HepG2 (cell line): Measurements from ENCODE around the gene ARL8B. TPM values are rescaled to one million over a fixed set of nuclear protein-coding genes. Genes with fewer than 3 reads are reported as not detected.

Experiments
- ATAC-seq: fragments of 200-7000 bp; cut with Tn5 transposase; 3 replicates; pipeline ENCODE4 v1.9.1; 2020; ENCODE audit warnings: mild to moderate bottlenecking, moderate library complexity
- BruUV-seq: library from RNA; stranded (reverse); fragments of 400-500 nt; replicated peaks from 2 replicates; lab custom pipeline; 2021; lab: Mats Ljungman, UMichigan
- CTCF ChIA-PET: fragments of 300-600 bp; formaldehyde crosslinking; extraction: SDS; loops from one replicate; lab custom pipeline; 2021; ENCODE audit warnings: low total read pairs, inconsistent platforms, low intra/inter-chr PET ratio; lab: Yijun Ruan, JAX
- POLR2A ChIA-PET: fragments of 350-600 bp; sonication (Branson Sonifier 250); formaldehyde crosslinking; loops from one replicate; lab custom pipeline; 2020; ENCODE audit warnings: antibody characterized with exemption, inconsistent platforms; lab: Yijun Ruan, JAX
- DNase-seq: peaks from one replicate; pipeline ENCODE4 v3.0.0-alpha.2; 2015; ENCODE audit warnings: low spot score
- FAIRE-seq: peaks from 3 replicates; lab custom pipeline; 2011; peaks lifted over from hg19 to GRCh38; lab: Jason Lieb, UNC
- H2AFZ ChIP-seq: one replicate; pipeline ENCODE4 v1.6.1; 2011; ENCODE audit warnings: low read length, inconsistent platforms
- H3K27ac ChIP-seq: fragments of 300-600 bp; 3 replicates; pipeline ENCODE4 v1.8.0; 2011; ENCODE audit warnings: mixed run types, mild to moderate bottlenecking, mixed read lengths, low read length, inconsistent platforms; ENCODE audit not compliant: insufficient read depth; ENCODE audit errors: extremely low read length
- H3K27me3 ChIP-seq, 2 experiments: fragments of 200-600 bp in 1 of 2; 2 replicates in 1 of 2; 3 replicates in 1 of 2; pipeline versions ENCODE4 v1.6.0 to v1.8.0; 2011; ENCODE audit warnings: low read length in 2 of 2, mild to moderate bottlenecking in 2 of 2, moderate library complexity in 2 of 2, inconsistent platforms in 1 of 2; ENCODE audit not compliant: insufficient read depth in 2 of 2, control insufficient read depth in 1 of 2
- H3K36me3 ChIP-seq, 2 experiments: fragments of 200-600 bp in 1 of 2; replicated peaks in 1 of 2; 2 replicates in 1 of 2; 3 replicates in 1 of 2; pipeline versions ENCODE4 v1.5.1 to v1.8.0; 2011; ENCODE audit warnings: low read length in 2 of 2, inconsistent platforms in 1 of 2; ENCODE audit not compliant: insufficient read depth in 2 of 2, control insufficient read depth in 1 of 2
- H3K4me1 ChIP-seq: 2 replicates; pipeline ENCODE4 v1.5.1; 2012; ENCODE audit warnings: low read length, inconsistent platforms; ENCODE audit not compliant: insufficient read depth
- H3K4me2 ChIP-seq: 2 replicates; pipeline ENCODE4 v1.6.0; 2011; ENCODE audit warnings: low read depth, low read length, inconsistent platforms
- H3K4me3 ChIP-seq, 3 experiments: fragments of 200-600 bp in 1 of 3; sonication (generic), shearing (Covaris generic) in 1 of 3; replicated peaks in 1 of 3; 2 replicates each; pipeline ENCODE4 v1.5.1; 2011 to 2016; ENCODE audit warnings: low read length in 3 of 3, inconsistent platforms in 2 of 3, low read depth in 2 of 3, mild to moderate bottlenecking in 2 of 3, control low read depth in 1 of 3, mixed read lengths in 1 of 3; ENCODE audit not compliant: insufficient read depth in 1 of 3
- H3K79me2 ChIP-seq: one replicate; pipeline ENCODE4 v1.6.1; 2011; ENCODE audit warnings: low read length, inconsistent platforms; ENCODE audit not compliant: insufficient read depth
- H3K9ac ChIP-seq: 2 replicates; pipeline ENCODE4 v1.6.0; 2011; ENCODE audit warnings: mild to moderate bottlenecking, low read depth, low read length, inconsistent platforms; ENCODE audit not compliant: insufficient read depth
- H3K9me3 ChIP-seq: 2 replicates; pipeline ENCODE4 v1.5.1; 2012; ENCODE audit warnings: mild to moderate bottlenecking, low read length
- H4K20me1 ChIP-seq: 2 replicates; pipeline ENCODE4 v1.6.0; 2011; ENCODE audit warnings: inconsistent platforms, mild to moderate bottlenecking, low read length, moderate library complexity; ENCODE audit not compliant: insufficient read depth
- KDM1A ChIP-seq: IDR thresholded peaks from 2 replicates; pipeline ENCODE4 v1.6.1; 2016; ENCODE audit warnings: missing compliant biosample characterization
- KDM3A ChIP-seq: IDR thresholded peaks from 2 replicates; pipeline ENCODE4 v1.6.1; 2018; ENCODE audit warnings: low read depth, missing compliant biosample characterization
- POGZ ChIP-seq: sonication (generic); formaldehyde crosslinking; IDR thresholded peaks from 2 replicates; pipeline ENCODE4 v1.4.0; 2020; ENCODE audit warnings: mild to moderate bottlenecking, missing genetic modification reagents
- ZBTB2 ChIP-seq: sonication (generic); formaldehyde crosslinking; IDR thresholded peaks from 2 replicates; pipeline ENCODE4 v1.8.0; 2022; ENCODE audit warnings: low read depth, missing genetic modification reagents
- ZEB1 ChIP-seq: IDR thresholded peaks from 2 replicates; pipeline ENCODE4 v1.6.1; 2012; ENCODE audit warnings: mild to moderate bottlenecking, low read depth, inconsistent platforms; ENCODE audit not compliant: insufficient replicate concordance
- ZNF280B ChIP-seq: sonication (generic); formaldehyde crosslinking; IDR thresholded peaks from 2 replicates; pipeline ENCODE4 v1.5.0; 2020; ENCODE audit warnings: missing genetic modification reagents, mild to moderate bottlenecking, borderline replicate concordance
- ZNF691 ChIP-seq: sonication (generic); formaldehyde crosslinking; IDR thresholded peaks from 2 replicates; pipeline ENCODE4 v1.4.0; 2020; ENCODE audit warnings: missing genetic modification reagents, low read depth, mild to moderate bottlenecking, borderline replicate concordance
- WGBS: methylation state at CpG from one replicate; pipeline ENCODE4 v1.1.6; 2017; ENCODE audit warnings: low lambda C conversion rate; 5-methylcytosine and 5-hydroxymethylcytosine counted together
- in situ Hi-C: cut with HindIII; loops from 2 replicates; pipeline ENCODE4 v1.10.0; 2017; ENCODE audit warnings: low pct_unique_long_range_greater_than_20kb; ENCODE audit not compliant: extremely low pct_ligation_motif_present
- intact Hi-C: fragments of 100-400 bp; cut with micrococcal nuclease; formaldehyde crosslinking; loops from one replicate; pipeline ENCODE4 v1.10.0; 2022; ENCODE audit not compliant: unreplicated experiment
- polyA plus RNA-seq, 8 experiments: library from polyadenylated mRNA; depleted of rRNA in 3 of 8; stranded (reverse) in 7 of 8; unstranded in 1 of 8; fragments of >200 nt; fragmentation: Illumina TruSeq in 4 of 8; extraction: Trizol in 4 of 8; gene quantifications; 2 replicates each; pipeline versions ENCODE4 v1.2.1 to v1.2.3, GENCODE V29; 2011 to 2016; ENCODE audit warnings: low read depth in 4 of 8, missing spikeins in 1 of 8, mixed read lengths in 1 of 8; ENCODE audit not compliant: insufficient read depth in 1 of 8
- total RNA-seq, 5 experiments: library from RNA; depleted of rRNA; stranded (reverse); fragments of >200 nt; fragmentation: Illumina TruSeq; extraction: Trizol; gene quantifications; 2 replicates each; pipeline ENCODE4 v1.2.3, GENCODE V29; 2016; ENCODE audit warnings: low read depth in 1 of 5
- TF ChIP-seq, protein P1 (sequence below), 2 experiments: sonication (generic) in 1 of 2; formaldehyde crosslinking in 1 of 2; IDR thresholded peaks; 2 replicates each; pipeline versions ENCODE4 v1.6.1 to v1.9.0; 2014 to 2022; ENCODE audit warnings: antibody characterized with exemption in 1 of 2, borderline replicate concordance in 1 of 2, inconsistent platforms in 1 of 2, low read depth in 1 of 2, missing genetic modification reagents in 1 of 2
- TF ChIP-seq, protein P2 (sequence below): sonication (generic); formaldehyde crosslinking; IDR thresholded peaks from 2 replicates; pipeline ENCODE4 v1.4.0; 2020; ENCODE audit warnings: missing genetic modification reagents, borderline replicate concordance

ARL8B gene
- total and polyA plus RNA-seq, 2 of the 13 experiments (the other 11 are each of a cell fraction or from before 2014, with no cell fraction given) = 23.5 to 30.4 TPM

GRCh38 chr3:5188419-5189221 lies 66.5 kb downstream of the ARL8B start:
- WGBS = 0% methylated on average over 11 of the region's 26 CpGs
- Histone ChIP-seq H3K27ac (peak overlapping the region; percentile 83), H3K4me2 (peak overlapping the region; percentile 88), H3K36me3 (peaks cover 0 to 13% of the 10 kb centered on the region in 2 experiments; a peak in 1 of 5 replicates), H3K4me1 (peaks cover 50% of the 10 kb centered on the region), H2AFZ (no peak overlapping the region), H4K20me1 (peaks cover 20% of the 10 kb centered on the region; the same call in 1 of the 2 replicates), H3K4me3 (peak overlapping the region; percentile 74 to 99 (median 90)), H3K9me3 (no peaks in the 10 kb centered on the region), H3K79me2 (peaks cover 62% of the 10 kb centered on the region), H3K27me3 (no peaks in the 10 kb centered on the region; a peak in 1 of 5 replicates), H3K9ac (peak overlapping the region; percentile 96)
- peak; percentile 8 for ATAC-seq
- ChIA-PET CTCF (no interaction called here), POLR2A (interaction anchor here (0.8 to 2.2 kb wide), 6 partner anchors 9 to 695 kb away, joined by 3 to 20 read pairs (median 4); partner anchors contain the start of genes BHLHE40 and ITPR1)
- peak; percentile 75 for FAIRE-seq
- in situ Hi-C loops = loop anchor here (5.0 kb wide), 1 partner anchor 66 kb away; the partner anchor contains the start of gene ARL8B
- BruUV-seq = TSS peak; percentile 46
- peak; percentile 68 for DNase-seq
- intact Hi-C loops = loop anchor here (10.0 kb wide), 1 partner anchor 204 kb away; no protein-coding TSS in a partner anchor
- TF ChIP-seq, protein P1, sequence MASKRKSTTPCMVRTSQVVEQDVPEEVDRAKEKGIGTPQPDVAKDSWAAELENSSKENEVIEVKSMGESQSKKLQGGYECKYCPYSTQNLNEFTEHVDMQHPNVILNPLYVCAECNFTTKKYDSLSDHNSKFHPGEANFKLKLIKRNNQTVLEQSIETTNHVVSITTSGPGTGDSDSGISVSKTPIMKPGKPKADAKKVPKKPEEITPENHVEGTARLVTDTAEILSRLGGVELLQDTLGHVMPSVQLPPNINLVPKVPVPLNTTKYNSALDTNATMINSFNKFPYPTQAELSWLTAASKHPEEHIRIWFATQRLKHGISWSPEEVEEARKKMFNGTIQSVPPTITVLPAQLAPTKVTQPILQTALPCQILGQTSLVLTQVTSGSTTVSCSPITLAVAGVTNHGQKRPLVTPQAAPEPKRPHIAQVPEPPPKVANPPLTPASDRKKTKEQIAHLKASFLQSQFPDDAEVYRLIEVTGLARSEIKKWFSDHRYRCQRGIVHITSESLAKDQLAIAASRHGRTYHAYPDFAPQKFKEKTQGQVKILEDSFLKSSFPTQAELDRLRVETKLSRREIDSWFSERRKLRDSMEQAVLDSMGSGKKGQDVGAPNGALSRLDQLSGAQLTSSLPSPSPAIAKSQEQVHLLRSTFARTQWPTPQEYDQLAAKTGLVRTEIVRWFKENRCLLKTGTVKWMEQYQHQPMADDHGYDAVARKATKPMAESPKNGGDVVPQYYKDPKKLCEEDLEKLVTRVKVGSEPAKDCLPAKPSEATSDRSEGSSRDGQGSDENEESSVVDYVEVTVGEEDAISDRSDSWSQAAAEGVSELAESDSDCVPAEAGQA (IDR thresholded peaks at IDR 0.05; ENCODE audit: low read depth) = 0 out of 2 replicates have a peak, but pooled peaks have one; percentile 38
- TF ChIP-seq, protein P1 (CRISPR knock-in tag; IDR thresholded peaks at IDR 0.05; ENCODE audit: borderline replicate concordance) = no peak
- TF ChIP-seq KDM1A (CRISPR knock-in tag) (peak; percentile 46; the same call in 1 of the 2 replicates), ZNF280B (CRISPR knock-in tag) (no peak), ZBTB2 (CRISPR knock-in tag) (no peak), ZEB1 (peak; percentile 95), KDM3A (CRISPR knock-in tag) (peak; percentile 13; the same call in 1 of the 2 replicates), ZNF691 (no peak), POGZ (CRISPR knock-in tag) (peak; percentile 77)
- TF ChIP-seq, protein P2, sequence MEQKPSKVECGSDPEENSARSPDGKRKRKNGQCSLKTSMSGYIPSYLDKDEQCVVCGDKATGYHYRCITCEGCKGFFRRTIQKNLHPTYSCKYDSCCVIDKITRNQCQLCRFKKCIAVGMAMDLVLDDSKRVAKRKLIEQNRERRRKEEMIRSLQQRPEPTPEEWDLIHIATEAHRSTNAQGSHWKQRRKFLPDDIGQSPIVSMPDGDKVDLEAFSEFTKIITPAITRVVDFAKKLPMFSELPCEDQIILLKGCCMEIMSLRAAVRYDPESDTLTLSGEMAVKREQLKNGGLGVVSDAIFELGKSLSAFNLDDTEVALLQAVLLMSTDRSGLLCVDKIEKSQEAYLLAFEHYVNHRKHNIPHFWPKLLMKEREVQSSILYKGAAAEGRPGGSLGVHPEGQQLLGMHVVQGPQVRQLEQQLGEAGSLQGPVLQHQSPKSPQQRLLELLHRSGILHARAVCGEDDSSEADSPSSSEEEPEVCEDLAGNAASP (CRISPR knock-in tag) = peak; percentile 22; the same call in 1 of the 2 replicates
